C4-2B (cell line): ENCODE data around the gene AGPAT1.

Experiments
- H3K27ac ChIP-seq: fragments of 450-650 bp; 2 replicates; pipeline ENCODE4 v1.5.1; 2017
- ZFX ChIP-seq: fragments of 450-650 bp; IDR thresholded peaks from 2 replicates; pipeline ENCODE4 v1.6.1; 2017
- TF ChIP-seq, protein P1 (sequence below): fragments of 450-650 bp; conservative IDR thresholded peaks from 2 replicates; pipeline ENCODE4 v1.5.1; 2017; ENCODE audit warnings: mild to moderate bottlenecking

Gene AGPAT1

GRCh38 chr6:32140420-32141046 is 35.4 kb downstream of the AGPAT1 start:
- no peak overlapping the region for H3K27ac ChIP-seq
- TF ChIP-seq ZFX: no peak
- TF ChIP-seq, protein P1, sequence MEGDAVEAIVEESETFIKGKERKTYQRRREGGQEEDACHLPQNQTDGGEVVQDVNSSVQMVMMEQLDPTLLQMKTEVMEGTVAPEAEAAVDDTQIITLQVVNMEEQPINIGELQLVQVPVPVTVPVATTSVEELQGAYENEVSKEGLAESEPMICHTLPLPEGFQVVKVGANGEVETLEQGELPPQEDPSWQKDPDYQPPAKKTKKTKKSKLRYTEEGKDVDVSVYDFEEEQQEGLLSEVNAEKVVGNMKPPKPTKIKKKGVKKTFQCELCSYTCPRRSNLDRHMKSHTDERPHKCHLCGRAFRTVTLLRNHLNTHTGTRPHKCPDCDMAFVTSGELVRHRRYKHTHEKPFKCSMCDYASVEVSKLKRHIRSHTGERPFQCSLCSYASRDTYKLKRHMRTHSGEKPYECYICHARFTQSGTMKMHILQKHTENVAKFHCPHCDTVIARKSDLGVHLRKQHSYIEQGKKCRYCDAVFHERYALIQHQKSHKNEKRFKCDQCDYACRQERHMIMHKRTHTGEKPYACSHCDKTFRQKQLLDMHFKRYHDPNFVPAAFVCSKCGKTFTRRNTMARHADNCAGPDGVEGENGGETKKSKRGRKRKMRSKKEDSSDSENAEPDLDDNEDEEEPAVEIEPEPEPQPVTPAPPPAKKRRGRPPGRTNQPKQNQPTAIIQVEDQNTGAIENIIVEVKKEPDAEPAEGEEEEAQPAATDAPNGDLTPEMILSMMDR: no peak

DNA sequence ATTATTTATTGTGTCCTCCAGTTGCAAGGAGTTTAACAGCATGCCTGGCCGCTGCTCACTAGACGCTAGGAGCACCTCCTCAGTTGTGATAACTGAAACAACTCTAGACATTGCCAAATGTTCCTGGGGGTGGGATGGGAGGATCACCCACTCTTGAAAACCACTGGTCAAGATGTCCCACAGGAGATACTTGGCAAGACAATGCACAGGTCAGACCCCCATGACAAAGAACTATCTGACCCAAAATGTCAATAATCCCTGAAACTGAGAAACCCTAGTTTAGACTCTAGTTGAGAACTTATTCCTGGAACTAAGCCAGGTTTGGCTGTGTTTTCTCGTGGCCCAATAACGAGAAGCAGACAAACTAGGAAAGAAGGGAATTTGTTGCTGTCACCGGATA is 36.3 kb downstream of the AGPAT1 start:
- H3K27ac ChIP-seq: no peak overlapping the region
- no peak for TF ChIP-seq ZFX
- TF ChIP-seq, protein P1: no peak

DNA sequence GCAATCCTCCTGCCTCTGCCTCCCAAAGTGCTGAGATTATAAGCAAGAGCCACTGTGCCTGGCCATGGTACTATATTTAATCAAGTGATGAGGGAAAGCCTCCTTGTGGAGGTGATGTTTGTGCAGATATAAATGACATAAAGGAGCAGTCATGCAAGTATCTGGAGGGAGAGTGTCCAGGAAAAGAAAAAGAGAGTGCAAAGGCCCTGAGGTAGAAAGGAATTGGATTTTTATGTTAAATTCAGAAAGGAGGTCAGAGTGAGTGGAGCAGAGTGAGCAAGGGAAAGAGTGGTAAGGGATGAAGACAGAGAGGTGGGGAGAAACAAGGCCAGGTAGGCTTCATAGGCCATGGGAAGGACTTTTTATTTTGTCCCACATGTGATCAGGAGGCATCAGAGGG is 38.4 kb downstream of the AGPAT1 start:
- H3K27ac ChIP-seq: no peak overlapping the region
- TF ChIP-seq, protein P1: no peak
- no peak for TF ChIP-seq ZFX

DNA sequence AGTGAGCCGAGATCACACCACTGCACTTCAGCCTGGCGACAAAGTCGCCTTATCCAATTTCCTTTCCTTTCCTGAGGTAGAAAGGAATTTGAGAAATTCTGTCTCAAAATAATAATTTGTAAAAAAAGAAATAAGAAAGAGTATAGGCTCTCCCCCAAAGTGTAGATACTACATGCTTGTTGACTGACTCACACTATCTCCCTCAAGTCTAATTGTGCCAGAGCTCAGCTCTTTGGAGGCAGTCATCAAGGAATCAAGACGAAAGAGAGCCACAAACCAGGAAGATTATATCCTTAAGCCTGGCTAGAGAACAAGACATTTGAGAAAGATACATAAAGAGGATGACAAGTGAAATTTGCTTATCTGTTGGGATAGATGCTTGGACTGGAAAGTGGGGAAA is 42.1 kb downstream of the AGPAT1 start:
- TF ChIP-seq, protein P1: no peak
- no peak for TF ChIP-seq ZFX
- H3K27ac ChIP-seq: no peak overlapping the region

GRCh38 chr6:32132110-32132509 is 43.8 kb downstream of the AGPAT1 start:
- TF ChIP-seq ZFX: no peak
- TF ChIP-seq, protein P1: no peak
- no peak overlapping the region for H3K27ac ChIP-seq

DNA sequence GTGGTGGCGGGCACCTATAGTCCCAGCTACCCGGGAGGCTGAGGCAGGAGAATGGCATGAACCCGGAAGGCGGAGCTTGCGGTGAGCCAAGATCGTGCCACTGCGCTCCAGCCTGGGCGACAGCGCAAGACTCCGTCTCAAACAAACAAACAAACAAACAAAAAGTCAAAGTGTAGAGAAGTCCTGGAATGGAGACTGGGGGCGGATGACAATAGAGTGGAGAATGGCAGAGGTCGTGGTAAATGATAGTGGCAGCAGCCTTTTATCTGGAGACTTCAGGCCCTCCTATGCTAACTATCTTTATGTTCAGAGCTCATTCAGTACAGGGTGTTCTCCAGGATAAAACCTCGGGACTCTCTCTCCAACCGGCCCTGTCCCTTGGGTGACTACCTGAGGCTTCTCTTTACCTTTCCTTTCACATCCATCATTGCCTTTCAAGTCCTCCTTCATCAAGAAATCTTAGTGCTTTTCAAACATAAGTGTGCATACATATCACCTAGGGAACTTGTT is 44.4 kb downstream of the AGPAT1 start:
- TF ChIP-seq, protein P1: no peak
- no peak for TF ChIP-seq ZFX
- no peak overlapping the region for H3K27ac ChIP-seq

DNA sequence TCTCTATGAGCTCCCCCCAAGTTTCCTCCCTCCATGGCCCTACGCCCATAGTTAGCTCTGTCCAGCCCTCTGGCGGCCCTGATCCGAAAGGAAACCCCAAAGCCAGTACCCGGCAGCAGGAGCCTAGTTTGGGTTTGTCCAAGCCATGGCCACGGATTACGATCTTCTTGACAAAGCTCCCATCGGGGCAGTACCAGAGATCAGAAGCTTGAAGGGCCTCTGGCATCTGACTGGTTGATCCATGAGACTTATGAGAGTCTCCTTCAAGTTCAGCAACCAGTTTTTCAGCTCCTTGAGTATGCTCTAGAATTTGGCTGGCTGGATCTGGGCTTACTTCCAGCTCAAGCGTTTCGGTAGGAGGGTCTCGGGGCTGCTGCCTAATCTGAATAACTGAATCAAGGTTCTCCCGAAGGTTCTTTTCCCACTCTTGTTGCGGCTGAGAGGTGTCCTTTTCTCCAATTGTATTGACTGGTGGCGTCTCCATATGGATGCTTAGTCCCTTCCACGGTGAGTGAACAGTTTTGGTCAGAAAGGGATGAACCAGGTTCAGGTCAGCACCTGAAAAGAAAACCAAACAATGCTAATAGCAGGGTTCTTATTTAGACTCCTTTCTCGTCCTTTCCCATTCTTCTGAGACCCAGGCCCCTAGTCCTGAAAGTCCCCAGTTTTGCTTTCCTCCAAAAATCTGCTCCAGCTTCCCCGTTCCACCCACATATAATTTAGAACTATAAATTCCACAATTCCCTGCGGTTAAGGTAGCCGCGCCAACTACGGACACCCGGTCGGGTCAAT is 46.4 kb downstream of the AGPAT1 start:
- TF ChIP-seq, protein P1: no peak
- TF ChIP-seq ZFX: no peak
- H3K27ac ChIP-seq: peak overlapping the region; percentile 93
